AG09309 (cell line): ENCODE results near the gene KSR1.
"Not testable (repeated sequence)": the region's sequence is repeated elsewhere in the genome, so short reads cannot be mapped to it uniquely, and the experiment has no call there.

Experiments
- DNase-seq: peaks from one replicate; pipeline ENCODE4 v3.0.0-alpha.2; 2010; ENCODE audit warnings: low read depth
- H3K4me3 ChIP-seq: 2 replicates; pipeline ENCODE4 v1.5.1; 2011; ENCODE audit warnings: mild to moderate bottlenecking, low read depth, low read length, moderate library complexity; ENCODE audit not compliant: control insufficient read depth
- CTCF ChIP-seq: IDR thresholded peaks from 2 replicates; pipeline ENCODE4 v1.5.1; 2011; ENCODE audit warnings: mild to moderate bottlenecking, low read depth, low read length, inconsistent platforms; ENCODE audit not compliant: insufficient read depth, control insufficient read depth; ENCODE audit errors: missing control alignments

Gene KSR1

GRCh38 chr17:27644586-27644985, 188.3 kb downstream of the KSR1 start:
- TF ChIP-seq CTCF, result no peak
- DNase-seq, result no peak

GRCh38 chr17:27645621-27646020, 189.4 kb downstream of the KSR1 start:
- DNase-seq, H3K4me3 ChIP-seq: not testable (repeated sequence)

More at GRCh38 chr17:27644586-27644985, 188.3 kb downstream of the KSR1 start:
- no peak overlapping the region for H3K4me3 ChIP-seq

GRCh38 chr17:27646232-27646631, 190.0 kb downstream of the KSR1 start:
- TF ChIP-seq CTCF, result no peak
- DNase-seq, result no peak

GRCh38 chr17:27647765-27648164, 191.5 kb downstream of the KSR1 start:
- DNase-seq, result no peak
- no peak for TF ChIP-seq CTCF

More at GRCh38 chr17:27646232-27646631, 190.0 kb downstream of the KSR1 start:
- H3K4me3 ChIP-seq, result no peak overlapping the region

GRCh38 chr17:27649111-27649571, 192.9 kb downstream of the KSR1 start:
- H3K4me3 ChIP-seq, DNase-seq: not testable (repeated sequence)

More at GRCh38 chr17:27647765-27648164, 191.5 kb downstream of the KSR1 start:
- H3K4me3 ChIP-seq, result no peak overlapping the region

GRCh38 chr17:27649929-27650328, 193.7 kb downstream of the KSR1 start:
- TF ChIP-seq CTCF, result no peak
- no peak overlapping the region for H3K4me3 ChIP-seq
- DNase-seq, result no peak

- no peak for TF ChIP-seq CTCF
- no peak for DNase-seq
- H3K4me3 ChIP-seq, result no peak overlapping the region
These were observed 194.6 kb downstream of the KSR1 start for GRCh38 chr17:27650836-27651235.
